22Rv1 (cell line): ENCODE data around the gene STK39.

Experiments
- CTCF ChIP-seq: fragments of 450-650 bp; IDR thresholded peaks from 2 replicates; pipeline ENCODE4 v1.5.1; 2017; ENCODE audit warnings: mild to moderate bottlenecking
- ZFX ChIP-seq: fragments of 450-650 bp; IDR thresholded peaks from 2 replicates; pipeline ENCODE4 v1.6.1; 2017; ENCODE audit warnings: antibody characterized with exemption, borderline replicate concordance

- TF ChIP-seq CTCF (no peak), ZFX (no peak)
Observed at GRCh38 chr2:168138901-168139300, 108.5 kb downstream of the STK39 start.
